ENCODE measurements around the gene COLQ. TPM values are rescaled to one million over a fixed set of nuclear protein-coding genes. Genes with fewer than 3 reads are reported as not detected.
A peak's percentile ranks its signal among the peaks of the same experiment; 100 is the strongest.

COLQ gene
- total RNA-seq, 1 donor from 2014 or later = under 0.01 TPM

DNA sequence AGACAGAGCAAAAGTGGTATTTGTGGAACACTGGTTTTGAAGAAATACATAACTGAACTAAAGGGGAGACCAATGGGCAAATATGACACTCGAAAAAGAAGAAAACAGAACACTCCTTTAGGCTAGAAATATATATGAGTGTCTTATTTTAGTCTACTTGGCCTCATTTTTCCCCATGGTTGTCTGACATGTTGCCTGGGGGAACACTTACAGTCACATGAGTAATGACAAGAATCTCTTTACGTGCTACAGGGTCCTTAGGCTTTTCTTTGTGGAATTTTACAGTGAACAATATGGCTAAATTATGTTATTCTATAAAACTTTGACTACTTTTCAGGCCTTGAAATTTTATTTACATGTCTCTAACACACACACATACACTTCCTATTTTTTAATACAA, 111.7 kb downstream of the COLQ start:
- Histone ChIP-seq H3K36me3 (ENCODE audit: control insufficient read depth, insufficient read depth, low read length) (peaks cover 2% of the 10 kb centered on the region), H3K4me3 (ENCODE audit: low read depth, low read length) (no peak overlapping the region), H3K27me3 (ENCODE audit: control insufficient read depth, insufficient read depth, low read length) (no peaks in the 10 kb centered on the region)
- no peak for FAIRE-seq
- TF ChIP-seq, protein P1, sequence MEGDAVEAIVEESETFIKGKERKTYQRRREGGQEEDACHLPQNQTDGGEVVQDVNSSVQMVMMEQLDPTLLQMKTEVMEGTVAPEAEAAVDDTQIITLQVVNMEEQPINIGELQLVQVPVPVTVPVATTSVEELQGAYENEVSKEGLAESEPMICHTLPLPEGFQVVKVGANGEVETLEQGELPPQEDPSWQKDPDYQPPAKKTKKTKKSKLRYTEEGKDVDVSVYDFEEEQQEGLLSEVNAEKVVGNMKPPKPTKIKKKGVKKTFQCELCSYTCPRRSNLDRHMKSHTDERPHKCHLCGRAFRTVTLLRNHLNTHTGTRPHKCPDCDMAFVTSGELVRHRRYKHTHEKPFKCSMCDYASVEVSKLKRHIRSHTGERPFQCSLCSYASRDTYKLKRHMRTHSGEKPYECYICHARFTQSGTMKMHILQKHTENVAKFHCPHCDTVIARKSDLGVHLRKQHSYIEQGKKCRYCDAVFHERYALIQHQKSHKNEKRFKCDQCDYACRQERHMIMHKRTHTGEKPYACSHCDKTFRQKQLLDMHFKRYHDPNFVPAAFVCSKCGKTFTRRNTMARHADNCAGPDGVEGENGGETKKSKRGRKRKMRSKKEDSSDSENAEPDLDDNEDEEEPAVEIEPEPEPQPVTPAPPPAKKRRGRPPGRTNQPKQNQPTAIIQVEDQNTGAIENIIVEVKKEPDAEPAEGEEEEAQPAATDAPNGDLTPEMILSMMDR (IDR thresholded peaks at IDR 0.05; ENCODE audit: insufficient read depth, low read length, severe bottlenecking) = no peak
- no peak for DNase-seq (ENCODE audit: low read depth)

DNA sequence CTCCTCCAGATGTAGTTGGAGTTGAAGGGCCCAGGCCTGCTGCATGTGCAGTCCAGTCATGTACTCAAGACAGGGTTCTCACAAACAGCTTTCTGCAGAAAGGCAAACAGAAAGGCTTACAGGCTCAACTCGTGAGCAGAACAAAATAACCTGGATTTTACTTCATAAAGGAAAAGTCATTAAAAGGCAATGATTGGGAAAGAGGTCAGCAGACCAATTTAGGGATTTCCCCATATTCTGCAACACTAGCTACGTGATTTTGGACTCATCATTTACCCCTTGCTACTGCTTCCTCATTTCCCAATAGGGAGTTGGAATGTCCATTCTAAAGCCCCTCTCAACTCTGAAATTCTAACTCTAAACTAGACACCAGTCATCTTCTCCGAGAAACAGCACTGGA, 112.3 kb downstream of the COLQ start:
- peaks cover 2% of the 10 kb centered on the region for H3K36me3 ChIP-seq (ENCODE audit: control insufficient read depth, insufficient read depth, low read length)
- H3K4me3 ChIP-seq (ENCODE audit: low read depth, low read length) = no peak overlapping the region
- no peaks in the 10 kb centered on the region for H3K27me3 ChIP-seq (ENCODE audit: control insufficient read depth, insufficient read depth, low read length)
- TF ChIP-seq, protein P1 (IDR thresholded peaks at IDR 0.05; ENCODE audit: insufficient read depth, low read length, severe bottlenecking) = no peak
- DNase-seq (ENCODE audit: low read depth) (no peak), FAIRE-seq (no peak)

DNA sequence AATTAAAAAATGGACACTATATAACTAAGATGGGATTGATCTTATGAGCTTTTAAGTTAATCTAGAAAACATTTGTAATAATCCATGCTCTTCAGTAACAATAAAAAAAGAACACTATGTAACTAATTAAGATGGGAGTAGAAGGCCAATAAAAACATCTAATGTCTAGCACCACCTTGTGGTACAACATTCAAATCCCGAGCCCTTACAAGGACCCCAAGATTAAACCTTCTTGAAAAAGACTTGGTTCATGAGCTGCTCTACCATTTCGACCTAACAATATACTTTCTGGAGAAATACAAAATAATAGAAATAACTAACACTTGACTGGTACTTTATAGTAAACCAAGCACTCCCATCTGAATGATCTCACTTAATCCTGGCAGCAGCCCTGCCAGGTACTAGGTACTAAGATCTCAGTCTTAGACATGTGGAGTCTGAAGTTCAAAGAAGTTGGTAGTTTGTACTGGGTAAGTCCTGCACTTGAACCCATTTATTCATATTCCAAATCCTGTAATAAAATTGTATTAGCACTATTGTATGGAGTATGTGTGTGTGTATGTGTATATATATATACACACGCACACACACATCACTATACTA, 116.0 kb downstream of the COLQ start:
- no peak for FAIRE-seq
- TF ChIP-seq, protein P1 (IDR thresholded peaks at IDR 0.05; ENCODE audit: insufficient read depth, low read length, severe bottlenecking) = peak; percentile 36
- peak; percentile 67 for DNase-seq (ENCODE audit: low read depth)
- H3K4me3 ChIP-seq (ENCODE audit: low read depth, low read length) = no peak overlapping the region
- no peaks in the 10 kb centered on the region for H3K36me3 ChIP-seq (ENCODE audit: control insufficient read depth, insufficient read depth, low read length)
- no peaks in the 10 kb centered on the region for H3K27me3 ChIP-seq (ENCODE audit: control insufficient read depth, insufficient read depth, low read length)

DNA sequence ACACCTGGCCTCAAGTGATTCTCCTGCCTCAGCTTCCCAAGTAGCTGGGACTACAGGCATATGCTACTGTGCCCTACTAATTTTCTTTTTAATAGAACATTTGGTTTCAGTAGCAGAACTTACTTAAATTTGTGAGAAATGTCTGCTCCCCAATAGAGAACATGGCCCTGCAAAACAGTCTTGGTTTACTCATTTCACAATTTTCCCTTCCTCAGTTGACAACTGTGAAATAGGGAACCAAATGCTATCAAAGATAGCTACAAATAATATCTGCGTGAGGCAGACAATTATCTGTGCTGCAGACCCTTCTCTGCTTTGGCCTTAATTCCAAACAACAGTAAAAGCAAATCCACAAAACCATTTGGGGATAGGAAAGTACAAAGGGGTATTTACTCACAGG, 116.7 kb downstream of the COLQ start:
- Histone ChIP-seq H3K36me3 (ENCODE audit: control insufficient read depth, insufficient read depth, low read length) (no peaks in the 10 kb centered on the region), H3K27me3 (ENCODE audit: control insufficient read depth, insufficient read depth, low read length) (no peaks in the 10 kb centered on the region), H3K4me3 (ENCODE audit: low read depth, low read length) (no peak overlapping the region)
- DNase-seq (ENCODE audit: low read depth) = no peak
- no peak for FAIRE-seq
- TF ChIP-seq, protein P1 (IDR thresholded peaks at IDR 0.05; ENCODE audit: insufficient read depth, low read length, severe bottlenecking) = no peak

DNA sequence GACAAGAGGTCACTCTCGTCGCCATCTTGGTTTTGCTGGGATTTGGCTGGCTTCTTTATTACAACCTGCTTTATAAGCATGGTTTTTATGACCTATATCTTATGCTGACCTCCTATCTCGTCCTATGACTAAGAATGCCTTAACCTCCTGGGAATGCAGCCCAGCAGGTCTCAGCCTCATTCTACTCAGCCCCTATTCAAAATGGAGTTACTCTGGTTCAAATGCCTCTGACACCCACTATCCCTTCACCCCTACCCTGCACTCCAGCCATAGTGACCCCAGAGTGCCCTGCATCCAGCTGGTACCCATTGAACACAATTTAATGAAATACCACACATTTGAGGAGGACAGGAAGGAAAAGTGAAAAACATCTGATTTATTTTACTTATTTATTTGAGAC, 117.5 kb downstream of the COLQ start:
- TF ChIP-seq, protein P1 (IDR thresholded peaks at IDR 0.05; ENCODE audit: insufficient read depth, low read length, severe bottlenecking) = no peak
- peak; percentile 39 for DNase-seq (ENCODE audit: low read depth)
- no peaks in the 10 kb centered on the region for H3K27me3 ChIP-seq (ENCODE audit: control insufficient read depth, insufficient read depth, low read length)
- H3K36me3 ChIP-seq (ENCODE audit: control insufficient read depth, insufficient read depth, low read length) = no peaks in the 10 kb centered on the region
- no peak overlapping the region for H3K4me3 ChIP-seq (ENCODE audit: low read depth, low read length)
- no peak for FAIRE-seq

DNA sequence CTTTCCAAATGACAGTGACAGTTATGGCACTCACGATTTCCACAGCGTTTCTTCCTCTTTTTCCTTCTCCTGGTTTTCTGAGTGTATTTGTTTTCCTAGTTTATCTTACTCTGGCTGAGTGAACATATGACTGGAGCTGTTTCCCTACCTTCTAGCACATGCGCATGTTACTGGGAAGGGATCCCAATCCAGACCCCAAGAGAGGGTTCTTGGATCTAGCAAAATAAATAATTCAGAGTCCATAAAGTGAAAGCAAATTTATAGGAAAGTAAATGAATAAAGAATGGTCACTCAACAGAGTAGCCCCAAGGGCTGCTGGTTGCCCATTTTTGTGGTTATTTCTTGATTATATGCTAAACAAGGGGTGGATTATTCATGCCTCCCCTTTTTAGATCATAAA, 118.0 kb downstream of the COLQ start:
- TF ChIP-seq, protein P1 (IDR thresholded peaks at IDR 0.05; ENCODE audit: insufficient read depth, low read length, severe bottlenecking) = no peak
- FAIRE-seq = no peak
- no peaks in the 10 kb centered on the region for H3K27me3 ChIP-seq (ENCODE audit: control insufficient read depth, insufficient read depth, low read length)
- H3K4me3 ChIP-seq (ENCODE audit: low read depth, low read length) = no peak overlapping the region
- no peak for DNase-seq (ENCODE audit: low read depth)
- H3K36me3 ChIP-seq (ENCODE audit: control insufficient read depth, insufficient read depth, low read length) = no peaks in the 10 kb centered on the region

Data from bronchial epithelial cell (primary cell).